Mesendoderm (in vitro differentiated cells): ENCODE data around the gene JARID2.
A peak's percentile ranks its signal among the peaks of the same experiment; 100 is the strongest.

Experiments
- DNase-seq: peaks from one replicate; pipeline ENCODE4 v3.0.0; 2013
- H2AK5ac ChIP-seq: 2 replicates; pipeline ENCODE4 v1.6.1; 2013; ENCODE audit warnings: low read length, inconsistent platforms
- H2BK120ac ChIP-seq: 2 replicates; pipeline ENCODE4 v1.6.1; 2013; ENCODE audit warnings: low read depth, mild to moderate bottlenecking, low read length, moderate library complexity, mixed read lengths
- H2BK15ac ChIP-seq: replicated peaks from 2 replicates; pipeline ENCODE4 v1.6.1; 2013; ENCODE audit warnings: low read depth, mild to moderate bottlenecking, moderate library complexity
- H2BK5ac ChIP-seq: 2 replicates; pipeline ENCODE4 v1.6.1; 2013; ENCODE audit warnings: low read length, inconsistent platforms
- H3K18ac ChIP-seq: 2 replicates; pipeline ENCODE4 v1.6.1; 2013; ENCODE audit warnings: mild to moderate bottlenecking, low read length, mixed read lengths
- H3K23ac ChIP-seq: one replicate; pipeline ENCODE4 v1.6.1; 2013; ENCODE audit warnings: low read length
- H3K27ac ChIP-seq: 2 replicates; pipeline ENCODE4 v1.5.1; 2013; ENCODE audit warnings: low read depth, mild to moderate bottlenecking, inconsistent platforms, low read length, moderate library complexity
- H3K27me3 ChIP-seq: 2 replicates; pipeline ENCODE4 v1.6.1; 2013; ENCODE audit warnings: low read length, control low read depth, mild to moderate bottlenecking, inconsistent platforms; ENCODE audit not compliant: insufficient read depth, poor library complexity
- H3K36me3 ChIP-seq: 2 replicates; pipeline ENCODE4 v1.6.1; 2013; ENCODE audit warnings: low read length, inconsistent platforms; ENCODE audit not compliant: control insufficient read depth, insufficient read depth
- H3K4ac ChIP-seq: one replicate; pipeline ENCODE4 v1.6.1; 2013; ENCODE audit warnings: low read depth, mild to moderate bottlenecking, low read length, moderate library complexity
- H3K4me1 ChIP-seq: 2 replicates; pipeline ENCODE4 v1.6.1; 2013; ENCODE audit warnings: low read depth, low read length, inconsistent platforms; ENCODE audit not compliant: control insufficient read depth
- H3K4me2 ChIP-seq: 2 replicates; pipeline ENCODE4 v1.6.1; 2013; ENCODE audit warnings: low read length
- H3K4me3 ChIP-seq: 2 replicates; pipeline ENCODE4 v1.5.1; 2013; ENCODE audit warnings: mild to moderate bottlenecking, low read length
- H3K56ac ChIP-seq: one replicate; pipeline ENCODE4 v1.6.1; 2013; ENCODE audit warnings: low read length
- H3K79me1 ChIP-seq: 2 replicates; pipeline ENCODE4 v1.6.1; 2013; ENCODE audit warnings: low read length, inconsistent platforms
- H3K79me2 ChIP-seq: 2 replicates; pipeline ENCODE4 v1.6.1; 2013; ENCODE audit warnings: mild to moderate bottlenecking, low read length; ENCODE audit not compliant: control insufficient read depth, insufficient read depth
- H3K9ac ChIP-seq: 2 replicates; pipeline ENCODE4 v1.6.1; 2013; ENCODE audit warnings: low read length, inconsistent platforms
- H4K5ac ChIP-seq: one replicate; pipeline ENCODE4 v1.6.1; 2013; ENCODE audit warnings: low read length
- H4K8ac ChIP-seq: one replicate; pipeline ENCODE4 v1.6.1; 2013; ENCODE audit warnings: low read depth, mild to moderate bottlenecking, control low read depth, low read length, moderate library complexity
- WGBS: extraction: QIAGEN DNeasy Blood & Tissue Kit; methylation state at CpG from one replicate; pipeline ENCODE4 v1.1.7; 2013; ENCODE audit warnings: low lambda C conversion rate, missing lambda C conversion rate; ENCODE audit not compliant: insufficient coverage; ENCODE audit errors: extremely low coverage; 5-methylcytosine and 5-hydroxymethylcytosine counted together

The JARID2 gene

GRCh38 chr6:15232836-15233510 is 12.9 kb upstream of the JARID2 start:
- no peaks in the 10 kb centered on the region for H3K4me1 ChIP-seq
- DNase-seq: no peak

GRCh38 chr6:15234068-15234758 is 11.7 kb upstream of the JARID2 start:
- Histone ChIP-seq H3K23ac (no peak overlapping the region), H3K4ac (no peak overlapping the region), H3K27ac (no peak overlapping the region), H2AK5ac (no peak overlapping the region), H3K18ac (no peak overlapping the region), H3K36me3 (no peaks in the 10 kb centered on the region), H3K79me1 (no peaks in the 10 kb centered on the region), H3K9ac (no peak overlapping the region), H4K5ac (no peak overlapping the region), H2BK5ac (no peak overlapping the region), H3K4me2 (no peak overlapping the region), H4K8ac (no peak overlapping the region), H3K79me2 (no peaks in the 10 kb centered on the region), H3K56ac (no peak overlapping the region), H2BK120ac (no peak overlapping the region), H3K27me3 (no peaks in the 10 kb centered on the region), H3K4me3 (no peak overlapping the region), H3K4me1 (no peaks in the 10 kb centered on the region), H2BK15ac (no peak overlapping the region)
- WGBS: no CpG with 5 or more reads among the region's 2 CpGs
- DNase-seq: no peak

More at GRCh38 chr6:15232836-15233510, 12.9 kb upstream of the JARID2 start:
- H2BK5ac ChIP-seq: no peak overlapping the region
- no peak overlapping the region for H3K23ac ChIP-seq
- H3K18ac ChIP-seq: no peak overlapping the region
- H3K36me3 ChIP-seq: no peaks in the 10 kb centered on the region
- no peak overlapping the region for H3K27ac ChIP-seq
- H2BK15ac ChIP-seq: no peak overlapping the region
- H3K79me1 ChIP-seq: no peaks in the 10 kb centered on the region
- H3K79me2 ChIP-seq: no peaks in the 10 kb centered on the region
- H3K56ac ChIP-seq: no peak overlapping the region
- no peak overlapping the region for H2BK120ac ChIP-seq
- no peaks in the 10 kb centered on the region for H3K27me3 ChIP-seq
- H3K4ac ChIP-seq: no peak overlapping the region
- no peak overlapping the region for H4K8ac ChIP-seq
- no peak overlapping the region for H3K4me3 ChIP-seq
- WGBS: no CpG with 5 or more reads among the region's 7 CpGs
- H3K4me2 ChIP-seq: no peak overlapping the region
- no peak overlapping the region for H4K5ac ChIP-seq
- no peak overlapping the region for H3K9ac ChIP-seq
- no peak overlapping the region for H2AK5ac ChIP-seq

GRCh38 chr6:15239616-15240364 is 6.1 kb upstream of the JARID2 start:
- Histone ChIP-seq H2BK5ac (no peak overlapping the region), H2BK120ac (no peak overlapping the region), H3K79me2 (no peaks in the 10 kb centered on the region), H3K27ac (no peak overlapping the region), H3K79me1 (no peaks in the 10 kb centered on the region), H3K18ac (no peak overlapping the region), H3K4me1 (peaks cover 2% of the 10 kb centered on the region), H3K36me3 (no peaks in the 10 kb centered on the region), H3K4me3 (no peak overlapping the region), H4K5ac (no peak overlapping the region), H3K9ac (no peak overlapping the region), H3K4me2 (no peak overlapping the region), H2AK5ac (no peak overlapping the region), H3K23ac (no peak overlapping the region), H3K56ac (no peak overlapping the region), H3K4ac (no peak overlapping the region), H2BK15ac (no peak overlapping the region), H3K27me3 (no peaks in the 10 kb centered on the region), H4K8ac (no peak overlapping the region)
- WGBS: no CpG with 5 or more reads among the region's 5 CpGs
- DNase-seq: no peak

GRCh38 chr6:15242503-15242902 is 3.4 kb upstream of the JARID2 start:
- no peak overlapping the region for H3K4ac ChIP-seq
- peaks cover 2% of the 10 kb centered on the region for H3K4me1 ChIP-seq
- no peak overlapping the region for H3K4me2 ChIP-seq
- no peak overlapping the region for H2BK120ac ChIP-seq
- no peak overlapping the region for H3K23ac ChIP-seq
- peak overlapping the region; percentile 13 for H2BK15ac ChIP-seq
- no peak overlapping the region for H2BK5ac ChIP-seq
- H3K9ac ChIP-seq: no peak overlapping the region
- H3K79me2 ChIP-seq: peaks cover 16% of the 10 kb centered on the region
- H3K4me3 ChIP-seq: no peak overlapping the region
- no CpG with 5 or more reads among the region's 2 CpGs for WGBS
- H4K5ac ChIP-seq: no peak overlapping the region
- no peaks in the 10 kb centered on the region for H3K36me3 ChIP-seq
- no peak for DNase-seq
- no peaks in the 10 kb centered on the region for H3K79me1 ChIP-seq
- H2AK5ac ChIP-seq: no peak overlapping the region
- no peak overlapping the region for H4K8ac ChIP-seq
- no peak overlapping the region for H3K18ac ChIP-seq
- no peaks in the 10 kb centered on the region for H3K27me3 ChIP-seq
- no peak overlapping the region for H3K56ac ChIP-seq
- H3K27ac ChIP-seq: no peak overlapping the region

- H3K18ac ChIP-seq: peak overlapping the region; percentile 60
- no peak overlapping the region for H4K8ac ChIP-seq
- H3K79me1 ChIP-seq: no peaks in the 10 kb centered on the region
- H3K79me2 ChIP-seq: peaks cover 21% of the 10 kb centered on the region
- no peaks in the 10 kb centered on the region for H3K36me3 ChIP-seq
- H2BK120ac ChIP-seq: no peak overlapping the region
- no peak overlapping the region for H4K5ac ChIP-seq
- no peaks in the 10 kb centered on the region for H3K27me3 ChIP-seq
- peak overlapping the region; percentile 97 for H2BK15ac ChIP-seq
- no CpG with 5 or more reads among the region's 1 CpG for WGBS
- H3K4me3 ChIP-seq: no peak overlapping the region
- peak overlapping the region; percentile 57 for H3K56ac ChIP-seq
- peaks cover 2% of the 10 kb centered on the region for H3K4me1 ChIP-seq
- H2AK5ac ChIP-seq: no peak overlapping the region
- no peak overlapping the region for H3K23ac ChIP-seq
- peak overlapping the region; percentile 11 for H3K27ac ChIP-seq
- no peak overlapping the region for H3K4me2 ChIP-seq
- DNase-seq: peak; percentile 77
- H3K9ac ChIP-seq: no peak overlapping the region
- H3K4ac ChIP-seq: no peak overlapping the region
- no peak overlapping the region for H2BK5ac ChIP-seq
Observed at GRCh38 chr6:15242937-15243614, 2.8 kb upstream of the JARID2 start.
